Neuronal stem cell (in vitro differentiated cells): ENCODE results near the gene GUCD1.
"Not testable (repeated sequence)": the region's sequence is repeated elsewhere in the genome, so short reads cannot be mapped to it uniquely, and the experiment has no call there.

Source experiments
- DNase-seq: peaks from one replicate; pipeline ENCODE4 v3.0.0-alpha.2; 2013; ENCODE audit warnings: low spot score
- H2AFZ ChIP-seq: one replicate; pipeline ENCODE4 v1.6.1; 2013; ENCODE audit warnings: mild to moderate bottlenecking, low read length, inconsistent platforms
- H2AK5ac ChIP-seq: 2 replicates; pipeline ENCODE4 v1.6.1; 2013; ENCODE audit warnings: low read depth, mild to moderate bottlenecking, inconsistent platforms, low read length, moderate library complexity, mixed read lengths
- H2BK120ac ChIP-seq: 2 replicates; pipeline ENCODE4 v1.6.1; 2013; ENCODE audit warnings: low read depth, mild to moderate bottlenecking, inconsistent platforms, low read length, moderate library complexity, mixed read lengths
- H2BK12ac ChIP-seq: one replicate; pipeline ENCODE4 v1.6.1; 2013; ENCODE audit warnings: low read length, inconsistent platforms
- H2BK15ac ChIP-seq: 2 replicates; pipeline ENCODE4 v1.6.1; 2013; ENCODE audit warnings: mild to moderate bottlenecking, low read length, inconsistent platforms, mixed read lengths
- H2BK5ac ChIP-seq: one replicate; pipeline ENCODE4 v1.6.1; 2013; ENCODE audit warnings: inconsistent platforms, mild to moderate bottlenecking, low read length, moderate library complexity
- H3K14ac ChIP-seq: one replicate; pipeline ENCODE4 v1.6.1; 2013; ENCODE audit warnings: low read length, inconsistent platforms
- H3K18ac ChIP-seq: 2 replicates; pipeline ENCODE4 v1.6.1; 2013; ENCODE audit warnings: low read length, inconsistent platforms
- H3K23ac ChIP-seq: 2 replicates; pipeline ENCODE4 v1.6.1; 2013; ENCODE audit warnings: low read depth, mild to moderate bottlenecking, mixed read lengths, low read length, inconsistent platforms; ENCODE audit not compliant: poor library complexity
- H3K27ac ChIP-seq: replicated peaks from 3 replicates; pipeline ENCODE4 v1.5.1; 2013; ENCODE audit warnings: low read length, inconsistent platforms
- H3K27me3 ChIP-seq, 3 experiments: 2 replicates each; pipeline ENCODE4 v1.6.1; 2013; ENCODE audit warnings: low read length in 3 of 3, mild to moderate bottlenecking in 2 of 3, inconsistent platforms in 1 of 3, low read depth in 1 of 3, mixed read lengths in 1 of 3, moderate library complexity in 1 of 3; ENCODE audit not compliant: control insufficient read depth in 3 of 3, insufficient read depth in 3 of 3
- H3K36me3 ChIP-seq, 2 donors: replicated peaks in 1 of 2; 2 replicates each; pipeline ENCODE4 v1.6.1; 2013; ENCODE audit warnings: low read length in 2 of 2; ENCODE audit not compliant: control insufficient read depth in 2 of 2, insufficient read depth in 2 of 2
- H3K4ac ChIP-seq: 2 replicates; pipeline ENCODE4 v1.6.1; 2013; ENCODE audit warnings: inconsistent platforms, mild to moderate bottlenecking, low read length, moderate library complexity
- H3K4me1 ChIP-seq, 2 donors: 1 replicate in 1 of 2; 2 replicates in 1 of 2; pipeline ENCODE4 v1.6.1; 2013; ENCODE audit warnings: low read length in 2 of 2, low read depth in 1 of 2; ENCODE audit not compliant: control insufficient read depth in 2 of 2, insufficient read depth in 1 of 2
- H3K4me2 ChIP-seq: one replicate; pipeline ENCODE4 v1.6.1; 2013; ENCODE audit warnings: mild to moderate bottlenecking, low read length, inconsistent platforms; ENCODE audit not compliant: insufficient read depth, poor library complexity, severe bottlenecking
- H3K4me3 ChIP-seq, 2 donors: 2 replicates each; pipeline ENCODE4 v1.5.1; 2013; ENCODE audit warnings: low read length in 2 of 2, mild to moderate bottlenecking in 2 of 2, inconsistent platforms in 1 of 2, moderate library complexity in 1 of 2
- H3K79me1 ChIP-seq: one replicate; pipeline ENCODE4 v1.6.1; 2013; ENCODE audit warnings: low read depth, mild to moderate bottlenecking, inconsistent platforms, low read length, moderate library complexity
- H3K9ac ChIP-seq: one replicate; pipeline ENCODE4 v1.6.1; 2013; ENCODE audit warnings: mild to moderate bottlenecking, low read depth, low read length, inconsistent platforms; ENCODE audit not compliant: poor library complexity
- H3K9me3 ChIP-seq, 2 donors: replicated peaks in 1 of 2; 2 replicates each; pipeline versions ENCODE3 to v1.6.1; 2013; ENCODE audit warnings: low read length in 2 of 2, mild to moderate bottlenecking in 2 of 2, inconsistent platforms in 1 of 2, low read depth in 1 of 2, mixed read lengths in 1 of 2, moderate library complexity in 1 of 2; ENCODE audit not compliant: control insufficient read depth in 2 of 2, insufficient read depth in 1 of 2
- H4K8ac ChIP-seq: one replicate; pipeline ENCODE4 v1.6.1; 2013; ENCODE audit warnings: low read depth, mild to moderate bottlenecking, inconsistent platforms, low read length, moderate library complexity
- H4K91ac ChIP-seq: one replicate; pipeline ENCODE4 v1.6.1; 2013; ENCODE audit warnings: low read length, low read depth, mild to moderate bottlenecking, inconsistent platforms; ENCODE audit not compliant: poor library complexity
- WGBS, 2 donors: extraction: QIAGEN DNeasy Blood & Tissue Kit; methylation state at CpG; one replicate each; pipeline ENCODE4 v1.1.7; 2013; ENCODE audit warnings: missing lambda C conversion rate in 2 of 2, mixed read lengths in 1 of 2; ENCODE audit not compliant: insufficient read length in 2 of 2, insufficient replicate concordance in 1 of 2; ENCODE audit errors: extremely low coverage in 2 of 2; 5-methylcytosine and 5-hydroxymethylcytosine counted together

Gene GUCD1

DNA sequence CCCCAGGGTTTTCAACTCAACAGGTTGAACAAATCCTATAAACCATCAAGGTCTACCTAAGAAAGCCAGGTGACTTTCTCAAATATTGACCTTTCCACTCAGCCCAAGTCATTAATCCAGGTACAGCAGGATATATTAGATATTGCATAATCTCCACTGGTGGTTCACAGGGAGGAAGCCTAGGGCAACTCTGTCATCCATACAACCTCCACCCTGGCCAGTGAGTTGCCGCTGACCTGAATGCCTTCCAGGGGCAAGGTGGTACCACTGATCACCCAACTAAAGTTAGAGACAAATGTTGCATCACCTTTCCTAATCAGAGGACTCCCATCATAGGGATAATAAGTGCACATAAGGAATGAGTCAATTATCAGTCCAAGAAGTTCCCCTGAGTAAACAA lies 22.9 kb downstream of the GUCD1 start:
- Histone ChIP-seq H2BK12ac (no peak overlapping the region), H4K91ac (no peak overlapping the region), H3K4me3 (no peak overlapping the region), H2BK120ac (no peak overlapping the region), H3K79me1 (peaks cover 2% of the 10 kb centered on the region), H3K9me3 (no peaks in the 10 kb centered on the region), H2AFZ (no peak overlapping the region), H3K4me1 (peaks cover 0 to 2% of the 10 kb centered on the region in 2 donors), H3K36me3 (no peaks in the 10 kb centered on the region), H3K9ac (no peak overlapping the region), H3K23ac (no peak overlapping the region), H4K8ac (no peak overlapping the region), H3K14ac (no peak overlapping the region), H3K27me3 (peaks cover 0 to 8% (median 0%) of the 10 kb centered on the region in 3 experiments), H2BK15ac (no peak overlapping the region), H3K4ac (no peak overlapping the region), H3K27ac (no peak overlapping the region), H3K4me2 (no peak overlapping the region), H3K18ac (no peak overlapping the region), H2AK5ac (no peak overlapping the region), H2BK5ac (no peak overlapping the region)
- no CpG with 5 or more reads among the region's 1 CpG for WGBS, 2 donors
- no peak for DNase-seq

DNA sequence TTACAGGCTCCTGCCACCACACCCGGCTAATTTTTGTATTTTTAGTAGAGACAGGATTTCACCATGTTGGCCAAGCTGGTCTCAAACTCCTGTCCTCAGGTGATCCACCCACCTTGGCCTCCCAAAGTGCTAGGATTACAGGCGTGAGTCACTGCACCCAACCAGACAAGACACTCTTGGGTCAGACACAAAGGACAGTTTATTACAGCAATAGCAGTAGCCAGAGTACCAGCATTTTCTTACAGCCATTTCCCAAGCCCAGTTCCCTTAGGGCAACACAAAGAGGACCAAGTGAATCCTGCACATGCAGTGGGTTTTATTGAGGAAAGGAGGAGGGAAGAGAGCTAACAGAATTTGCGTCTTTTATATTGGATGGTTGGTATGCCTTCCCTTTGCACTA lies 24.0 kb downstream of the GUCD1 start:
- H3K9ac ChIP-seq, H3K23ac ChIP-seq, H2BK15ac ChIP-seq, H3K36me3 ChIP-seq, H4K91ac ChIP-seq, H3K27ac ChIP-seq, DNase-seq, H3K4ac ChIP-seq, H3K79me1 ChIP-seq, H2BK120ac ChIP-seq, H3K14ac ChIP-seq, H2BK12ac ChIP-seq, H2AK5ac ChIP-seq, H3K4me2 ChIP-seq, H3K4me1 ChIP-seq, H3K9me3 ChIP-seq, H2AFZ ChIP-seq, H4K8ac ChIP-seq, H3K4me3 ChIP-seq, H2BK5ac ChIP-seq, H3K18ac ChIP-seq: not testable (repeated sequence)
- peaks cover 0 to 12% (median 0%) of the 10 kb centered on the region in 3 experiments for H3K27me3 ChIP-seq
- no CpG with 5 or more reads among the region's 3 CpGs for WGBS, 2 donors

DNA sequence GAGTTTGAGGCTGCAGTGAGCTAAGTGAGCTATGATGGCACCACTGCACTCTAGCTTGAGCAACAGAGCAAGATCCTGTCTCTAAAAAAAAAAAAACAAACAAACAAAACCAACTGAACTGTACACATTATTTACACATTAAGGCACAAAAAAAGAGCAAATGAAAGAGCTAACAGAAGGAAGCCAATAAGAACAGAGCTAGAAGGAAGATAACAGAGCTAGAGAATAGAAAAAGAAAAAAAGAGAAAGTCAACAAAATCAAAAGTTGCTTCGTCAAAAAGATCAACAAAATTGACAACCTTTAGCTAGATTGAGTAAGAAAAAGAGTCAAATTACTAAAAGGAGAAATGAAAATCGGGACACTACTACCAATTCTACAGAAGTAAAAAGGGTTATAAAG lies 25.0 kb downstream of the GUCD1 start:
- no peak overlapping the region for H3K4ac ChIP-seq
- no peaks in the 10 kb centered on the region for H3K9me3 ChIP-seq
- no peak overlapping the region for H3K4me3 ChIP-seq
- no CpG with 5 or more reads among the region's 2 CpGs for WGBS, 2 donors
- H3K79me1 ChIP-seq, result no peaks in the 10 kb centered on the region
- H2BK15ac ChIP-seq, result no peak overlapping the region
- no peak overlapping the region for H2BK120ac ChIP-seq
- no peak overlapping the region for H2BK5ac ChIP-seq
- no peak overlapping the region for H3K4me2 ChIP-seq
- H2AFZ ChIP-seq, result no peak overlapping the region
- no peak overlapping the region for H3K18ac ChIP-seq
- H3K14ac ChIP-seq, result no peak overlapping the region
- H2AK5ac ChIP-seq, result no peak overlapping the region
- H3K4me1 ChIP-seq, result peaks cover 0 to 3% of the 10 kb centered on the region in 2 donors
- H4K91ac ChIP-seq, result no peak overlapping the region
- H4K8ac ChIP-seq, result no peak overlapping the region
- no peak overlapping the region for H2BK12ac ChIP-seq
- no peak overlapping the region for H3K9ac ChIP-seq
- peaks cover 0 to 12% (median 0%) of the 10 kb centered on the region in 3 experiments for H3K27me3 ChIP-seq
- no peak overlapping the region for H3K27ac ChIP-seq
- no peak for DNase-seq
- H3K23ac ChIP-seq, result no peak overlapping the region
- no peaks in the 10 kb centered on the region for H3K36me3 ChIP-seq

DNA sequence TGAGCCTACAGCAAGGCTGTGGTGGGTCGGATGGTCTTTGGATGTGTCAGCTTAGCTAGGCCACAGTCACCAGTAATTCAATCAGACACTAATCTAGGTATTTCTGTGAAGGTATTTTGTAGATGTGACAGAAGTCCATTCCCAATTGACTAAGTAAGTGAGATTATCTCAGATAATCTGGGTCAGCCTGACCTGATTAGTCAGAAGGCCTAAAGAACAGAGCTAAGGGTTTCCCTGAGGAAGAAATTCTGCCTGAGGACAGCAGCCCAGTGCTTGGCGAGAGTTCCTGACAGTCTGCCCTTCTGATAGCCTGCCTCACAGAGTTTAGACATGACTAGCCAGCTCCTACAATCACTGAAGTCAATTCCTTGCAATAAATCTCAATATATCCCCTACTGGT lies 28.7 kb downstream of the GUCD1 start:
- Histone ChIP-seq H3K4me3 (no peak overlapping the region), H3K27ac (no peak overlapping the region), H3K4ac (no peak overlapping the region), H4K8ac (no peak overlapping the region), H3K36me3 (no peaks in the 10 kb centered on the region), H3K9me3 (no peaks in the 10 kb centered on the region), H2BK15ac (no peak overlapping the region), H2AK5ac (no peak overlapping the region), H3K18ac (no peak overlapping the region), H2BK12ac (no peak overlapping the region), H2AFZ (no peak overlapping the region), H2BK5ac (no peak overlapping the region), H3K79me1 (no peaks in the 10 kb centered on the region), H3K4me1 (peaks cover 0 to 2% of the 10 kb centered on the region in 2 donors), H3K23ac (no peak overlapping the region), H3K4me2 (no peak overlapping the region), H3K27me3 (peaks cover 0 to 29% (median 0%) of the 10 kb centered on the region in 3 experiments), H3K14ac (no peak overlapping the region), H4K91ac (no peak overlapping the region), H2BK120ac (no peak overlapping the region), H3K9ac (no peak overlapping the region)
- no peak for DNase-seq
- WGBS, 2 donors, result no CpG with 5 or more reads among the region's 2 CpGs
